Measurements from ENCODE around the gene ANKUB1. TPM values are rescaled to one million over a fixed set of nuclear protein-coding genes. Genes with fewer than 3 reads are reported as not detected.

Gene ANKUB1
- total RNA-seq, 1 experiment from 2014 or later, result not detected

DNA sequence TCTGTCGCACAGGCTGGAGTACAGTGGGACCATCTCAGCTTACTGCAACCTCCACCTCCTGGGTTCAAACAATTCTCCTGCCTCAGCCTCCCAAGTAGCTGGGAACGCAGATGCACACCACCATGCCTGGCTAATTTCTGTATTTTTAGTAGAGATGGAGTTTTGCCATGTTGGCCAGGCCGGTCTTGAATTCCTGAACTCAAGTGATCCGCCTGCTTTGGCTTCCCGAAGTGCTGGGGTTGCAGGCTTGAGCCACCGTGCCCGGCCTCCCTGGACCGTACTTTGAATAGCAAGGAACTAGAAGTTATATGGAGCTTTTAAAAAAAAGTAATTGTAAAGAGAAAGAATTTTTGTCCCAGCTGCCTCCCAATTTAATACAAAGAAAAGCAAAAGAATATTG is 8.3 kb upstream of the ANKUB1 start:
- POLR2A ChIA-PET, result no interaction called here
- BruUV-seq (replicated peaks), result no TSS peak
- TF ChIP-seq, protein P1, sequence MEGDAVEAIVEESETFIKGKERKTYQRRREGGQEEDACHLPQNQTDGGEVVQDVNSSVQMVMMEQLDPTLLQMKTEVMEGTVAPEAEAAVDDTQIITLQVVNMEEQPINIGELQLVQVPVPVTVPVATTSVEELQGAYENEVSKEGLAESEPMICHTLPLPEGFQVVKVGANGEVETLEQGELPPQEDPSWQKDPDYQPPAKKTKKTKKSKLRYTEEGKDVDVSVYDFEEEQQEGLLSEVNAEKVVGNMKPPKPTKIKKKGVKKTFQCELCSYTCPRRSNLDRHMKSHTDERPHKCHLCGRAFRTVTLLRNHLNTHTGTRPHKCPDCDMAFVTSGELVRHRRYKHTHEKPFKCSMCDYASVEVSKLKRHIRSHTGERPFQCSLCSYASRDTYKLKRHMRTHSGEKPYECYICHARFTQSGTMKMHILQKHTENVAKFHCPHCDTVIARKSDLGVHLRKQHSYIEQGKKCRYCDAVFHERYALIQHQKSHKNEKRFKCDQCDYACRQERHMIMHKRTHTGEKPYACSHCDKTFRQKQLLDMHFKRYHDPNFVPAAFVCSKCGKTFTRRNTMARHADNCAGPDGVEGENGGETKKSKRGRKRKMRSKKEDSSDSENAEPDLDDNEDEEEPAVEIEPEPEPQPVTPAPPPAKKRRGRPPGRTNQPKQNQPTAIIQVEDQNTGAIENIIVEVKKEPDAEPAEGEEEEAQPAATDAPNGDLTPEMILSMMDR (IDR thresholded peaks at IDR 0.05), result no peak
- TF ChIP-seq REST (IDR thresholded peaks at IDR 0.05; ENCODE audit: insufficient read depth in 1 of 2, low read depth in 2 of 2, low read length in 1 of 2) (no peak), SIN3A (IDR thresholded peaks at IDR 0.05; ENCODE audit: borderline replicate concordance, insufficient read depth, low read depth, low read length) (no peak), TCF7L2 (IDR thresholded peaks at IDR 0.05; ENCODE audit: low read depth, low read length) (no peak), POLR2AphosphoS5 (IDR thresholded peaks at IDR 0.05; ENCODE audit: low read depth, low read length) (no peak)
- Histone ChIP-seq H3K4me3 (ENCODE audit: low read depth in 2 of 2, low read length in 2 of 2) (no peak overlapping the region), H3K36me3 (ENCODE audit: control insufficient read depth, insufficient read depth, low read length) (no peaks in the 10 kb centered on the region), H3K27ac (ENCODE audit: low read length) (no peak overlapping the region), H3K9me3 (ENCODE audit: control insufficient read depth, insufficient read depth, low read depth, low read length) (no peaks in the 10 kb centered on the region), H3K4me1 (ENCODE audit: control insufficient read depth, insufficient read depth, low read length) (no peaks in the 10 kb centered on the region), H3K27me3 (ENCODE audit: control insufficient read depth, insufficient read depth, low read length) (no peaks in the 10 kb centered on the region)
- ATAC-seq, result no peak
- intact Hi-C loops (cut with micrococcal nuclease; ENCODE audit: unreplicated experiment), result no loop called here
- in situ Hi-C loops (cut with HindIII; ENCODE audit: low pct_unique_long_range_greater_than_20kb, low sequenced_read_pairs), result no loop called here
- no peak for DNase-seq (ENCODE audit: low read depth, low spot score)
- CTCF ChIA-PET, result interaction anchor here (0.7 kb wide), 1 partner anchor 30 kb away, joined by 3 read pairs; no protein-coding TSS in a partner anchor

GRCh38 chr3:149796026-149796425 is 3.7 kb upstream of the ANKUB1 start:
- Histone ChIP-seq H3K4me1 (ENCODE audit: control insufficient read depth, insufficient read depth, low read length) (no peaks in the 10 kb centered on the region), H3K27ac (ENCODE audit: low read length) (no peak overlapping the region), H3K27me3 (ENCODE audit: control insufficient read depth, insufficient read depth, low read length) (no peaks in the 10 kb centered on the region; the same call in 1 of the 2 replicates), H3K36me3 (ENCODE audit: control insufficient read depth, insufficient read depth, low read length) (no peaks in the 10 kb centered on the region), H3K4me3 (ENCODE audit: low read depth in 2 of 2, low read length in 2 of 2) (no peak overlapping the region), H3K9me3 (ENCODE audit: control insufficient read depth, insufficient read depth, low read depth, low read length) (no peaks in the 10 kb centered on the region)
- intact Hi-C loops (cut with micrococcal nuclease; ENCODE audit: unreplicated experiment) (no loop called here), in situ Hi-C loops (cut with HindIII; ENCODE audit: low pct_unique_long_range_greater_than_20kb, low sequenced_read_pairs) (no loop called here)
- ChIA-PET POLR2A (no interaction called here), CTCF (no interaction called here)
- no peak for ATAC-seq
- DNase-seq (ENCODE audit: low read depth, low spot score), result no peak
- TF ChIP-seq, protein P1 (IDR thresholded peaks at IDR 0.05), result no peak
- TF ChIP-seq POLR2AphosphoS5 (IDR thresholded peaks at IDR 0.05; ENCODE audit: low read depth, low read length) (no peak), REST (IDR thresholded peaks at IDR 0.05; ENCODE audit: insufficient read depth in 1 of 2, low read depth in 2 of 2, low read length in 1 of 2) (no peak), TCF7L2 (IDR thresholded peaks at IDR 0.05; ENCODE audit: low read depth, low read length) (no peak), SIN3A (IDR thresholded peaks at IDR 0.05; ENCODE audit: borderline replicate concordance, insufficient read depth, low read depth, low read length) (no peak)
- BruUV-seq (replicated peaks), result no TSS peak

All from Panc1 (cell line).